ENCODE results near the gene FOXL3.

DNA sequence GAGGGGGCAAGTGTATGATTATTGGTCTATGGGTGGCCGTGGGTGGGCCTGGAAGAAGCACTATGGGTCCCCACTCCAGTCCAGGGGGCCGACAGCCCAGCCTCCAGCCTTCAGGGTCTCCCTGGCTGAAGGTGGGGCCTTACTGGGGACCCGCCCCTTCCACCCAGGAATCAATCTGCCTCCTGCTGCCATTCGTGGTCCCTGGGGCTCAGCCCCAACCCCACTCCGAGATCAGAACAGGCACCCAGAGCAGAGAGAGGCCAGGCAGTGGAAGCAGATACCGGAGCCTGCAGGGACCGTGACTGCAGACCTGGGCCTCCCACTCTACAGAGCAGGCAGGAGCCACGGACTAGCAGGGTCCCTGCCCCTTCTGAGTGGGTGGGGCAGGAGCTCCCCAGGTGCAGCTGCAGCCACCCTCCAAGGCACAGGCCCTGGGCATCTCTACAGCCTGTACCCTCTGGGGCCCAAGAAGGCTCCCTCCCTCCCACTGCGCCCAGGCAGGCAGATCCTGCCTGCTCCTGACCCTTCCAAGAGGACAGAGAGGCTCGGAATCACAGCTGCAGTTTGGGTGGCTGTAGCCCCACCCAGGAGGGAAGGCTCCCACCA is 13.6 kb upstream of the FOXL3 start:
- TF ChIP-seq, protein P1, sequence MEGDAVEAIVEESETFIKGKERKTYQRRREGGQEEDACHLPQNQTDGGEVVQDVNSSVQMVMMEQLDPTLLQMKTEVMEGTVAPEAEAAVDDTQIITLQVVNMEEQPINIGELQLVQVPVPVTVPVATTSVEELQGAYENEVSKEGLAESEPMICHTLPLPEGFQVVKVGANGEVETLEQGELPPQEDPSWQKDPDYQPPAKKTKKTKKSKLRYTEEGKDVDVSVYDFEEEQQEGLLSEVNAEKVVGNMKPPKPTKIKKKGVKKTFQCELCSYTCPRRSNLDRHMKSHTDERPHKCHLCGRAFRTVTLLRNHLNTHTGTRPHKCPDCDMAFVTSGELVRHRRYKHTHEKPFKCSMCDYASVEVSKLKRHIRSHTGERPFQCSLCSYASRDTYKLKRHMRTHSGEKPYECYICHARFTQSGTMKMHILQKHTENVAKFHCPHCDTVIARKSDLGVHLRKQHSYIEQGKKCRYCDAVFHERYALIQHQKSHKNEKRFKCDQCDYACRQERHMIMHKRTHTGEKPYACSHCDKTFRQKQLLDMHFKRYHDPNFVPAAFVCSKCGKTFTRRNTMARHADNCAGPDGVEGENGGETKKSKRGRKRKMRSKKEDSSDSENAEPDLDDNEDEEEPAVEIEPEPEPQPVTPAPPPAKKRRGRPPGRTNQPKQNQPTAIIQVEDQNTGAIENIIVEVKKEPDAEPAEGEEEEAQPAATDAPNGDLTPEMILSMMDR (IDR thresholded peaks at IDR 0.05) = no peak
- no peak for TF ChIP-seq EP300 (IDR thresholded peaks at IDR 0.05)
